ENCODE results near the gene PADI1. TPM values are rescaled to one million over a fixed set of nuclear protein-coding genes. Genes with fewer than 3 reads are reported as not detected.

PADI1 gene
- not detected for total RNA-seq

DNA sequence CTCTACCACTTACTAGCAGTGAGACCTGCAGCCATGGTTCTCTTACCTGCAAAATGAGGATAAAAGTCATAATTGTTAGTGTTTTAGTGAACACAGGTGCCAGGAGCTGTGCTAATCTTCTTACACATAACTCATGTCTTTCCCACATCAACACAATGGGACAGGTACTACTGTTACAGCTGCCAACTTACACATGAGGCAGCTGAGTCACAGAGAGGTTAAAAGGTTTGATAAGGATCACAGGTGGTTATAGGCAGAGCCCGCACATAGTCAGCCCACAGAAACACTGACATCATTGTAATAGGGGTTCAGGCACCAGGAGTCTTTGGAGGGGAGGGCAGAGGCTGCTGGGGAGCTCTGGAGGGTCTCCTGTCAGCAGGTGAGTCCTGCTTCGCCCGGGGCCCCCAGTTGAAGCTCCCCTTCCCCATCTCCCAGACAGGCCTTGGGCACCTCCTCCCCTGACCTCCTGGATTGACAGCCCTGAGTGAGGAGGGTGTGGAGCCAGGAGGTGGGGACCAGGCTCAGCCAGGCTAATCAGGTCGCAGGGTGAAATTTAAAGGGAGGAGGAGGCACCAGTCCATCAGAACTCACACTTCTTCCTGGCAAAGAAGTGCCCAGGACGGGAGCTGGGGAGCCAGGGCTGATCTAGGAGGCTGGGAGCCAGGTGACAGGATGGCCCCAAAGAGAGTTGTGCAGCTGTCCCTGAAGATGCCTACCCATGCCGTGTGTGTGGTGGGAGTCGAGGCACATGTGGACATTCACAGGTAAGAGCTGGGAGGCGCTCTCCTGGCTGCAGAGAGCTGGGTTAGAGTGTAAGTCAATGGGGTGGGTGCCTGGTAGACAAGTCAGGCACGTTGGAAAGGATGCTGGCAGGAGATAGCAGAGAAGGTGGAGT, at the start of gene PADI1:
Gene PADI1 (plus strand): TSS at position 583 of the 895 bp plus-strand sequence. CDS start 90 bp downstream, at position 673.
- no peak for DNase-seq (ENCODE audit: low spot score)
- ATAC-seq: no peak

DNA sequence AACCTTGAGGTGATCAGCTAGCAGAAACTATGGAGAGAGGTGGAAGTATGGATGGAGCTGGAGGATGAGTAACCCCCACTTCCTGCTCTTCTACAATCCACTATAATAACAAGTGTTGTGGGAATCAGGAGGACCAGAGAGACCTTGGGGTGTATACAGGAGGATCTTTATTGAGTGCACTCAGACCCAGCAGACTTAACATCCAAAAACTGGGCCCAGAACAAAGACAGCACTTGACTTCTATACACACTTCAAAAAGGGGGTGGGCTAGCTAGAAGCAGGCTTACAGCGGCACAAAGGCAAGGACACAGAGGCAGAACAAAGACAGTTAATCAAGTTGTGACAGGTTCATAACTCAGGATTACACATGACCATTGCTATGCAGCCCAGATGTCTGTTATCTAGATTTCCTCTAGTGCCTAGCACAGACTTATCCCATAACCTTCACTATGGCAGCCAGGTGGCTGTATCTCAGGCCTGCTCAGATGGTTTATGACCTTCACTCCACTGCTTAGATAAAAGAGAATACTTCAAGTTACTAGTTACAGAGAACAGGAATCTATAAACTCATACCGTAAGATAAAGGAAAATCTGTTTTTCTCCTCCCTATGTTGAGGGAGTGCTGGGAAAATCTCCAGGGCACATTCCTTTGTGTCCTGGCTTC, 49.5 kb upstream of the PADI1 start:
- DNase-seq (ENCODE audit: low spot score) (no peak), ATAC-seq (no peak)

- DNase-seq (ENCODE audit: low spot score) (no peak), ATAC-seq (peak; percentile 57)
Measured at GRCh38 chr1:17156108-17156507, 48.8 kb upstream of the PADI1 start.

DNA sequence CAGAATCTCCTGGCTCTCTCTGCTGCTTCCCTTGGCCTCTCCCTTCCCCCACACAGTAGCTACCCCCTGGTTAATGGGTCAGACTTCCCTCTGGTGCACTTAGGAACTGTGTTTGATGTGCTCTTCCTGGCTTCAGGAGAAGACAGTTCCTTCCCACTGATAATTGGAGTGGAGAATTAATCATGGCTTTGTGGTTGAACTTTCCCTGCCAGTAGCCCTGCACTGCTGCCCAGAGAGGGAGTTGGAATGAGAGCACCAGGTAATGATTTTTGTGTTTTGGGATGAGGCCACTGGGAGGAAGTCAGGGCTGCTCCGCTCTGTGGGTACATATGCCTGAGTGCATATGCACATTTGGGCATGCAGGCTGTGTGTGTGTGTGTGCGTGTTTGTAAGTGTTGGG, 46.0 kb upstream of the PADI1 start:
- DNase-seq (ENCODE audit: low spot score) (no peak), ATAC-seq (no peak)

- no peak for DNase-seq (ENCODE audit: low spot score)
- ATAC-seq: no peak
Measured at GRCh38 chr1:17161137-17161740, 43.7 kb upstream of the PADI1 start.

DNA sequence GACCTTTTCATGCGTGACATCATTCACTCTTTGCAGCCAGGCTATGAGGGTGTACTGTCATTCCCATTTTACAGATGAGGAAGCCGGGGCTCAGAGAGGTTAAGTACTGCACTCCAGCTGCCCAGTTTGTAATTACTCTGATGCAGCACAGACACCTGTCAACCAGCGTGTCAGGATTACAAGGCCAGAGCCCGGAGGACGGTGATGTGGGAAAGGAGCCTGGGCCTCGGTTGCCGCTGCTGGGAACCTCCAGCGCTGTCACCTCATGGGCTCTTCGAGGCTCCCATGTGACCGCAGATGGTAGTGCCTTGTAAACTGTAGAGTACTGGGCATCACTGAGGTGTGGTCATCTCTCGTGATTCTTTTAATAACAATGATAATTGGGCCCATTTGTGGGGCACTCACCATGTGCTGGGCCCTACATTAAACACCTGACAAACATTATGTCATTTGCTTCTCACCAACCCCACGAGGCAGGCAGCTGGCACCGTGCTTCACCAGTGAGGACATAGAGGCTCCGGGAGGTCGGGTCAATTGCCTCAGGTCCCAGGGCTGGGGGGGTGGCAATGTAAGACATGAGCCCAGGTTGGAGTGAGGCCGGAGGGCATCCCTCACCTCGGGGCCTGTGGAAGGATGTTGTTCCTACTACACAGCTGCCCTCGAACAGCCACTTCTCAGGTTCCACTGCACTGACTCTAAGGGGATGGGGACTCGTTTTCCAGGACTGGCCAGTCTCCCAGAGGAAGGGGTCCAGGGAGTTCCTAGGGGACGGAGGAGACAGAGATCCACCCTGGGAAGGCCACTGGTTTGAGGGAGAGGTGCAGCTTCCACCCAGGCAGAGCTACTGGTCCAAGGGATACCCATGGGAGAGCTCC, 42.8 kb upstream of the PADI1 start:
- no peak for DNase-seq (ENCODE audit: low spot score)
- no peak for ATAC-seq

- no peak for DNase-seq (ENCODE audit: low spot score)
- no peak for ATAC-seq
Measured at GRCh38 chr1:17162941-17163340, 42.0 kb upstream of the PADI1 start.

DNA sequence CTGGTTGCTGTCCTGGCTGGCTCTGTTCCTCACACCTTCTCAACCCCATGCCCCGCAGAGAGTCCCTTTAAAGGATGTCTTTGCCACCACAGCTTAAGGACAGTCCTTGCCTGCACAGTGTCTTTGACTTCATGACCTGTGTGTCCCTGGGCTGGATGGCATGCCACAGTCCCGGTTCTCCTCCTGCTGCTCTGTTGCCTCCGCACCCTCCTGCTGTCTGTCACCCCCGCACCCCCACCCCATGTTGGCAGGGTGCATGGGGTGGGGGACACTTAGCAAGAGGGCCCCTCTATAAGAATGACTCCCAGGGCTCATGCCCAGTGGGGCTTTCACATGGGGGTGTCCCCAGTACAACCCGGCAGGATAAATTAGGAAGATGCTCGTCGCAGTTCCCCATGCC, 41.6 kb upstream of the PADI1 start:
- ATAC-seq: no peak

GRCh38 chr1:17163789-17164666, 40.9 kb upstream of the PADI1 start:
- DNase-seq (ENCODE audit: low spot score) (no peak), ATAC-seq (no peak)

More for the DNA sequence above, 41.6 kb upstream of the PADI1 start:
- peak; percentile 26 for DNase-seq (ENCODE audit: low spot score)

DNA sequence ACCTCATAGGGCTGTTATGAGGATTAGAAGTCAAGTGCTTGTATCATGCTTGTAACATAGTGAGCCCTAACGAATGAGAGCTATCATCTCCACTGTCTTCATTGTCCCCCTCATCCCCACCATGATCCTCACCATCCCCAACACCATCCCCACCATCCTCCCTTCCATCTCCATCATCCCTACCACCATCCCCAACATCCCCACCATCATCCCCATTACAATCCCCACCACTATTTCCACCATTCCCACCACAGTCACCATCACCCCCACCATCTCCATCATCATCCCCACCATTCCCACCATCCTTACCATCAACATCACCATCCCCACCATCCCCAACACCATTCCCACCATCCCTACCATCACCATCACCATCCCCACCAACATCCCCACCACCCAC, 39.1 kb upstream of the PADI1 start:
- peak; percentile 12 for DNase-seq (ENCODE audit: low spot score)
- no peak for ATAC-seq

- DNase-seq (ENCODE audit: low spot score): peak; percentile 19
- no peak for ATAC-seq
Measured at GRCh38 chr1:17167041-17167785, 37.7 kb upstream of the PADI1 start.

- ATAC-seq: no peak
Measured at GRCh38 chr1:17167786-17168090, 37.2 kb upstream of the PADI1 start.

DNA sequence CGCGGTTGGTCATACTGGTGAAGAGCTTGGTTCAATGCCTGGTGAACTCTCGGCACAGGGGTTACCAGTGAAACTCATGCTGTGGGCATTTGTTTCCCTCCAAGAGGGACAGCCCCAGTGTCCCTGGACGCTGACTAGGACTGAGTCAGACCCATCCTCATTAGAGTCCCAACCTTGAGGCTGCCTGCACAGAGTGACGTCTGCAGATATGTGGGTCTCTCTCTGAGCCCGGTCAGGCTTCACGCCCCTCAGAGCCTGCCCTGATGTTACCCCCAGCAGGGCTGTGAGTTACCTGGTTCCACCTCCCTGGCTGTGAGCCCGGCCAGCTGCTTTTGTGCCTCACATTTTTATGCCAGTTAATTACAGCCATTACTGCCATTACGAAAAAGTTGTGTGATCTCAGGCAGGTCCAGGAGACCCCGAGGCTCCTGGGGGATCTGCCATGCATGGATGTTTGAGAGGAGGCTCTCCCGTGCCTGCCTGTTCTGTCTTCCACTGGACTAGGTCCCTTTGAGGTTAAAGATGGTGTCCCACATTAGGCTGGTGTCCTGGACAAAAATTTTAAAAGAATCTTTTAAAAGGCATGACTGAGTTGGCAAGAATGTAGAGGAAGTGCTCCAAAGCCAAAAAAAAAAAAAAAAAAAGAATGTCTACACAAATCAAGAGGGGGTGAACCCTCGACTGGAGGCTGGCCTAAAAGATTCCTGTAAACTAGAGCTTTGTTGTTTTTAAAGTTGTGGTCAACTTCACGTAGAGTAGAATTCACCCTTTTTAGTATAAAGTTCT, 36.6 kb upstream of the PADI1 start:
- DNase-seq (ENCODE audit: low spot score): no peak
- no peak for ATAC-seq

More at GRCh38 chr1:17167786-17168090, 37.2 kb upstream of the PADI1 start:
- no peak for DNase-seq (ENCODE audit: low spot score)

DNA sequence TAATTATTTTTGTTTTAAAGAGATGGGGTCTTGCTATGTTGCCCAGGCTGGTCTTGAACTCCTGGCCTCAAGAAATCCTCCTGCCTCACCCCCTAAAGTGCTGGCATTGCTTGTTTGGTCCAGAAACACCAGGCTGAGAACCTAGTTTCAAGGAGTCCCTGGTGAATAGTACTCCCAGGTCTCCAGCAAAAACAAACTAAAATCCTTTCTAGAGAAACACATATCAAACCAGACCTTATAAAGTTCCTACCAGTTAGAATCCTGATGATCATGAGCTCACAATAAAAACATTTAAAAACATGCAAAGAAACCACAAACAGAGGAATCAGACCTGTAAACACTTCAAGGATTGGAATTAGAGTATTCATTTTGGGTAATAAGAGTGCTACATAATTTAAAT, 34.4 kb upstream of the PADI1 start:
- ATAC-seq: no peak
- no peak for DNase-seq (ENCODE audit: low spot score)

DNA sequence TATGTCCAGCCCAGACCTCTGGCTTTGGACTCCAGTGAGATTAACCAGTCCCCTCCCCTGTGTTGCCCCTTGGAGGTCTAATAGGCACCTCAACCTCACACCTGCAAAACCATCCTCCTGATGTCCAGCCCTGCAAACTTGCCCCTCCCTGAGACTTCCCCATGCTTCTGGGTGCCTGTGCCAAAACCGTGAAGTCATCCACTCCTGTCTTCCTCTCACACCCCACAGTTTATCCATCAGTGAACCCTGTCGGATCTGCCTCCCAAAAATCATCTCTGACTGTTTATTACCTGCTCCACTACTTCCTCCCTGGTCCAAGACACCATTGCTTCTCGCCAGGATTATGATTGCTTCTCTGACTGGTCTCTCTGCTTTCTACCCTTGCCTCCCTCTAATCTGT, 31.7 kb upstream of the PADI1 start:
- ATAC-seq: no peak
- no peak for DNase-seq (ENCODE audit: low spot score)

DNA sequence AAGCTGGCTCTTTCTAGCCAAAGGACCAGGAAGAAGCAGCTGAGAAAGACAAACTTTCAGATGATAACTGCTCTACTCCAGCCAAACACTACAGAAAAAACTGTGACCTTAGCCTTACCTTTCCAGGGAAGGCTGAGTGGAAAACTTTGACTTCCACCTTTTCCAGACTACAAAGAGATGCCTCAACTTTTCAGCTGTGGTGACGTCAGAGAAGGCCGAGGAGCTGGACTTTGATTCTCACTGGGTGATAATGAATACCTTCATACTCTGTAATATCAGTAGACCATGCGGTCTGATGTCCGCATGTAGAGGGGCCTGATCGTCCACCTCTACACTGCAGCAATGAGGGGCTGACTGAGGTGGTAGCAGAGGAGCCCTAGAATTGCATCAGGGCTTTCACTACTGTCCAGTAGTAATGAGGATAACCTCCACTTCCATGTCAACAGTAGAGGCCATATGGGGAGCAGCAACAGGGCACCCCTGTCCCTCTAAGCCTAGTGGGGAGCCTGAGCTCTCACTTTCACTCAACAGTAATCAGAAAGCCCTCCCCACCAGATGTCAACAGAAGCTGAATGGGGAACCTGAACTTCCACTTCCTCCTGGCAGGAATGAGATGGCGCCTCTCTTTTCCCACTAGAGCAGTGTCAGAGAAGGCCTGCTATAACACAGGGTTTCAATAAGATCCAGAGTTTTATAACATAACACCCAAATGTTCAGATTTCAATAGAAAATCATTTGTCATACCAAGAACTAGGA, 28.4 kb upstream of the PADI1 start:
- DNase-seq (ENCODE audit: low spot score) (peak; percentile 12), ATAC-seq (no peak)

DNA sequence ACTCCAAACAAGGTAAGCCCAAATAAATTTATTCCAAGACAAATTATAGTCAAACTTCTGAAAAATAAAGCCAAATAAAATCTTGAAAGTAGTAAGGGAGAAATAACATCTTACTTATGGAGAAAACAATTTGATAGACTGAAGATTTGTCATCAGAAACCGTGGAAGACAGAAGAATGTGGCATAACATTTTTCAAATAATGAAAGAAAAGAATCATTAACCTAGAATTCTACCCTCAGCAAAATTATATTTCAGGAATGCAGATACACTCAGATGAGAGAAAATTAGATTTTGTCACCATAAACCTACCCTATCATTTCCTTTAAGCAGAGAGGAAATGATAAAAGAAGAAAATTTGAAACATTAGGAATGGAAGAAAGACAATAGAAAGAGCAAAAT, 27.3 kb upstream of the PADI1 start:
- ATAC-seq (no peak), DNase-seq (ENCODE audit: low spot score) (no peak)
